Parathyroid adenoma (tissue), 2 donors: ENCODE data around the gene RAB3IP.
"Not testable (repeated sequence)": the region's sequence is repeated elsewhere in the genome, so short reads cannot be mapped to it uniquely, and the experiment has no call there.

ENCODE experiments used
- H2AFZ ChIP-seq: fragments of 300-600 bp; sonication (generic); one replicate; pipeline ENCODE4 v1.7.0; 2017; ENCODE audit warnings: antibody characterized with exemption, mild to moderate bottlenecking
- H3K27ac ChIP-seq: fragments of 300-600 bp; sonication (generic); one replicate; pipeline ENCODE4 v1.7.0; 2017
- H3K27me3 ChIP-seq: fragments of 300-600 bp; sonication (generic); one replicate; pipeline ENCODE4 v1.7.0; 2017; ENCODE audit warnings: low read length; ENCODE audit not compliant: control insufficient read depth, insufficient read depth
- H3K36me3 ChIP-seq: fragments of 300-600 bp; sonication (generic); one replicate; pipeline ENCODE4 v1.7.0; 2017; ENCODE audit warnings: low read length; ENCODE audit not compliant: control insufficient read depth, insufficient read depth
- H3K4me1 ChIP-seq: fragments of 300-600 bp; sonication (generic); one replicate; pipeline ENCODE4 v1.7.0; 2017; ENCODE audit warnings: control low read depth
- H3K4me2 ChIP-seq: fragments of 300-600 bp; sonication (generic); one replicate; pipeline ENCODE4 v1.7.0; 2017; ENCODE audit warnings: low read length
- H3K4me3 ChIP-seq: fragments of 300-600 bp; sonication (generic); one replicate; pipeline ENCODE4 v1.7.0; 2017; ENCODE audit warnings: low read depth, low read length
- H3K79me2 ChIP-seq: fragments of 300-600 bp; sonication (generic); one replicate; pipeline ENCODE4 v1.7.0; 2017; ENCODE audit warnings: control low read depth
- H3K9ac ChIP-seq: fragments of 300-600 bp; sonication (generic); one replicate; pipeline ENCODE4 v1.7.0; 2017; ENCODE audit warnings: mild to moderate bottlenecking
- H3K9me3 ChIP-seq: fragments of 300-600 bp; sonication (generic); one replicate; pipeline ENCODE4 v1.7.0; 2017; ENCODE audit warnings: low read length; ENCODE audit not compliant: control insufficient read depth
- CTCF ChIP-seq: fragments of 300-600 bp; sonication (generic); IDR thresholded peaks from one replicate; pipeline ENCODE4 v1.7.0; 2017; ENCODE audit warnings: antibody characterized with exemption, mild to moderate bottlenecking
- donor health status: primary hyperparathyroidism.

RAB3IP gene

GRCh38 chr12:69792533-69792932 lies 53.9 kb downstream of the RAB3IP start:
- TF ChIP-seq CTCF: no peak
- no peak overlapping the region for H3K9ac ChIP-seq

GRCh38 chr12:69807101-69807897 lies 68.6 kb downstream of the RAB3IP start:
- H3K79me2 ChIP-seq, H3K36me3 ChIP-seq, H3K9ac ChIP-seq, H3K4me3 ChIP-seq, H3K4me2 ChIP-seq, H3K9me3 ChIP-seq, H2AFZ ChIP-seq, H3K4me1 ChIP-seq, H3K27ac ChIP-seq, H3K27me3 ChIP-seq: not testable (repeated sequence)

More at GRCh38 chr12:69792533-69792932, 53.9 kb downstream of the RAB3IP start:
- Histone ChIP-seq H3K79me2 (no peaks in the 10 kb centered on the region), H3K9me3 (no peaks in the 10 kb centered on the region), H3K36me3 (no peaks in the 10 kb centered on the region), H2AFZ (no peak overlapping the region), H3K4me2 (no peak overlapping the region), H3K27ac (no peak overlapping the region), H3K27me3 (no peaks in the 10 kb centered on the region), H3K4me1 (no peaks in the 10 kb centered on the region), H3K4me3 (no peak overlapping the region)

- no peaks in the 10 kb centered on the region for H3K9me3 ChIP-seq
- H3K4me3 ChIP-seq: no peak overlapping the region
- no peaks in the 10 kb centered on the region for H3K36me3 ChIP-seq
- no peaks in the 10 kb centered on the region for H3K27me3 ChIP-seq
- no peak overlapping the region for H2AFZ ChIP-seq
- no peak for TF ChIP-seq CTCF
- H3K9ac ChIP-seq: no peak overlapping the region
- H3K4me2 ChIP-seq: no peak overlapping the region
- H3K4me1 ChIP-seq: no peaks in the 10 kb centered on the region
- no peaks in the 10 kb centered on the region for H3K79me2 ChIP-seq
- no peak overlapping the region for H3K27ac ChIP-seq
These were observed 72.3 kb downstream of the RAB3IP start for GRCh38 chr12:69810870-69811498.

GRCh38 chr12:69816082-69816481 lies 77.4 kb downstream of the RAB3IP start:
- no peaks in the 10 kb centered on the region for H3K79me2 ChIP-seq
- no peak for TF ChIP-seq CTCF

GRCh38 chr12:69821032-69821455 lies 82.4 kb downstream of the RAB3IP start:
- H3K27me3 ChIP-seq: no peaks in the 10 kb centered on the region
- no peak for TF ChIP-seq CTCF
- no peak overlapping the region for H3K4me3 ChIP-seq
- no peak overlapping the region for H3K9ac ChIP-seq
- no peak overlapping the region for H3K4me2 ChIP-seq
- H3K4me1 ChIP-seq: no peaks in the 10 kb centered on the region
- no peaks in the 10 kb centered on the region for H3K79me2 ChIP-seq
- H2AFZ ChIP-seq: no peak overlapping the region
- H3K9me3 ChIP-seq: no peaks in the 10 kb centered on the region
- H3K27ac ChIP-seq: no peak overlapping the region
- no peaks in the 10 kb centered on the region for H3K36me3 ChIP-seq

More at GRCh38 chr12:69816082-69816481, 77.4 kb downstream of the RAB3IP start:
- no peaks in the 10 kb centered on the region for H3K36me3 ChIP-seq
- H3K27ac ChIP-seq: no peak overlapping the region
- no peak overlapping the region for H2AFZ ChIP-seq
- no peak overlapping the region for H3K4me3 ChIP-seq
- no peaks in the 10 kb centered on the region for H3K9me3 ChIP-seq
- H3K4me1 ChIP-seq: no peaks in the 10 kb centered on the region
- no peak overlapping the region for H3K4me2 ChIP-seq
- no peaks in the 10 kb centered on the region for H3K27me3 ChIP-seq
- no peak overlapping the region for H3K9ac ChIP-seq
